Ishikawa (cell line): ENCODE measurements around the gene ADCY4.

ENCODE experiments used
- CEBPB ChIP-seq: IDR thresholded peaks from 2 replicates; pipeline ENCODE4 v1.6.1; 2012
- CREB1 ChIP-seq: IDR thresholded peaks from 2 replicates; pipeline ENCODE4 v1.6.1; 2012; ENCODE audit warnings: low read depth
- EGR1 ChIP-seq: IDR thresholded peaks from 2 replicates; pipeline ENCODE4 v1.6.1; 2012
- EP300 ChIP-seq: IDR thresholded peaks from 2 replicates; pipeline ENCODE4 v1.6.1; 2012; ENCODE audit warnings: borderline replicate concordance
- FOXM1 ChIP-seq: IDR thresholded peaks from 2 replicates; pipeline ENCODE4 v1.6.1; 2012; ENCODE audit warnings: low read depth, borderline replicate concordance
- MAX ChIP-seq: IDR thresholded peaks from 2 replicates; pipeline ENCODE4 v1.6.1; 2012
- NFIC ChIP-seq: IDR thresholded peaks from 2 replicates; pipeline ENCODE4 v1.6.1; 2012
- RAD21 ChIP-seq: IDR thresholded peaks from 2 replicates; pipeline ENCODE4 v1.6.1; 2012; ENCODE audit warnings: low read depth
- REST ChIP-seq: IDR thresholded peaks from 2 replicates; pipeline ENCODE4 v1.6.1; 2012; ENCODE audit warnings: low read depth, mild to moderate bottlenecking
- TAF1 ChIP-seq: IDR thresholded peaks from 2 replicates; pipeline ENCODE4 v1.6.1; 2012; ENCODE audit warnings: low read depth, mild to moderate bottlenecking
- TCF12 ChIP-seq: IDR thresholded peaks from 2 replicates; pipeline ENCODE4 v1.6.1; 2012; ENCODE audit warnings: low read depth
- TEAD4 ChIP-seq: IDR thresholded peaks from 2 replicates; pipeline ENCODE4 v1.6.1; 2012
- USF1 ChIP-seq: IDR thresholded peaks from 2 replicates; pipeline ENCODE4 v1.6.1; 2012
- YY1 ChIP-seq: IDR thresholded peaks from 2 replicates; pipeline ENCODE4 v1.6.1; 2012; ENCODE audit warnings: low read depth
- ZBTB7A ChIP-seq: IDR thresholded peaks from 2 replicates; pipeline ENCODE4 v1.6.1; 2012; ENCODE audit warnings: low read depth

The ADCY4 gene

GRCh38 chr14:24349742-24350141 lies 14.9 kb upstream of the ADCY4 start:
- no peak for TF ChIP-seq EGR1
- no peak for TF ChIP-seq CEBPB
- no peak for TF ChIP-seq TEAD4
- no peak for TF ChIP-seq USF1

- TF ChIP-seq TEAD4 (no peak), EGR1 (no peak), USF1 (no peak), REST (no peak), YY1 (no peak)
These were observed 13.3 kb upstream of the ADCY4 start for GRCh38 chr14:24348186-24348585.

GRCh38 chr14:24347134-24347533 lies 12.3 kb upstream of the ADCY4 start:
- TF ChIP-seq MAX (no peak), EGR1 (no peak), YY1 (no peak), NFIC (no peak), REST (no peak), FOXM1 (no peak), USF1 (no peak), TAF1 (no peak), TEAD4 (no peak), CREB1 (no peak), CEBPB (no peak), EP300 (no peak), RAD21 (no peak), TCF12 (no peak), ZBTB7A (no peak)

- TF ChIP-seq EGR1 (no peak), FOXM1 (no peak), EP300 (no peak), RAD21 (no peak), USF1 (no peak), ZBTB7A (no peak)
These were observed 9.2 kb upstream of the ADCY4 start for GRCh38 chr14:24343795-24344660.

GRCh38 chr14:24342889-24343288 lies 8.0 kb upstream of the ADCY4 start:
- TF ChIP-seq TCF12, result no peak
- TF ChIP-seq MAX, result no peak
- TF ChIP-seq NFIC, result no peak

- TF ChIP-seq NFIC, result no peak
- TF ChIP-seq EP300, result no peak
- TF ChIP-seq USF1, result no peak
- no peak for TF ChIP-seq TCF12
- TF ChIP-seq YY1, result no peak
- no peak for TF ChIP-seq EGR1
- TF ChIP-seq ZBTB7A, result no peak
- no peak for TF ChIP-seq MAX
- TF ChIP-seq TEAD4, result no peak
- TF ChIP-seq TAF1, result no peak
- TF ChIP-seq CEBPB, result no peak
- no peak for TF ChIP-seq CREB1
- TF ChIP-seq RAD21, result no peak
- no peak for TF ChIP-seq REST
- TF ChIP-seq FOXM1, result no peak
These were observed 5.7 kb upstream of the ADCY4 start for GRCh38 chr14:24340606-24341005.
